DND-41 (cell line): ENCODE results near the gene TP73.

Experiments
- CTCF ChIP-seq: IDR thresholded peaks from 2 replicates; pipeline ENCODE4 v1.5.1; 2012; ENCODE audit warnings: borderline replicate concordance, low read length, moderate library complexity, mild to moderate bottlenecking; ENCODE audit not compliant: poor library complexity, severe bottlenecking; ENCODE audit errors: extremely low read depth
- EZH2 ChIP-seq: IDR thresholded peaks from 3 replicates; pipeline ENCODE4 v1.6.1; 2012; ENCODE audit warnings: borderline replicate concordance, low read depth, mild to moderate bottlenecking, moderate library complexity, low read length, inconsistent platforms; ENCODE audit not compliant: severe bottlenecking

DNA sequence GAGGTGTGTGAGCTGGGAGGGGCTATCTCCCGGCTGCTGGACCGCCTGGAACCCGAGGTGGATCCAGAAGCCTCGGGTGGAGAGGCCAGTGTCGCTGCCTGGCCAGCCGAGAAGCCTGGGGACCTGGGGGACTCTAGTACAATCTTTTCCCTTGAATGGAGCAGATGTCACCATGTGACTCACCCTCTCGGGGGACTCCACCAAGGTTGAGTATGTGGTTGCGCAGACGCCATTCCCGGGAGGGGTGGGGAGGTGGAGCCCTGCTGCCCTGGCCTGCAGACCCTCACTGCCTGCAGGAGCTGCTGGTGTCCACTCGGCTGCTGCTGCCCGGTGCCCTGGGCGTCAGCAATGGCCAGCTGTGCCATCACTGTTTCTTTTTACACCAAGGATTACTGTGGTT lies 40.3 kb downstream of the TP73 start:
- no peak for TF ChIP-seq CTCF
- TF ChIP-seq EZH2, result no peak
